COLO829 (cell line): ENCODE data around the gene EFHD1.

Source experiments
- DNase-seq: peaks from one replicate; pipeline ENCODE4 v3.0.0; 2012; ENCODE audit warnings: low spot score

EFHD1 gene, protein sequence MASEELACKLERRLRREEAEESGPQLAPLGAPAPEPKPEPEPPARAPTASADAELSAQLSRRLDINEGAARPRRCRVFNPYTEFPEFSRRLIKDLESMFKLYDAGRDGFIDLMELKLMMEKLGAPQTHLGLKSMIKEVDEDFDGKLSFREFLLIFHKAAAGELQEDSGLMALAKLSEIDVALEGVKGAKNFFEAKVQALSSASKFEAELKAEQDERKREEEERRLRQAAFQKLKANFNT

GRCh38 chr2:232633413-232634205, at the start of gene EFHD1:
Gene EFHD1, plus strand, starts transcription at chr2:232633604. Its CDS starts 101 bp downstream, at chr2:232633705.
- DNase-seq: no peak

- DNase-seq: no peak
Observed at GRCh38 chr2:232584238-232584637, 49.2 kb upstream of the EFHD1 start.

DNA sequence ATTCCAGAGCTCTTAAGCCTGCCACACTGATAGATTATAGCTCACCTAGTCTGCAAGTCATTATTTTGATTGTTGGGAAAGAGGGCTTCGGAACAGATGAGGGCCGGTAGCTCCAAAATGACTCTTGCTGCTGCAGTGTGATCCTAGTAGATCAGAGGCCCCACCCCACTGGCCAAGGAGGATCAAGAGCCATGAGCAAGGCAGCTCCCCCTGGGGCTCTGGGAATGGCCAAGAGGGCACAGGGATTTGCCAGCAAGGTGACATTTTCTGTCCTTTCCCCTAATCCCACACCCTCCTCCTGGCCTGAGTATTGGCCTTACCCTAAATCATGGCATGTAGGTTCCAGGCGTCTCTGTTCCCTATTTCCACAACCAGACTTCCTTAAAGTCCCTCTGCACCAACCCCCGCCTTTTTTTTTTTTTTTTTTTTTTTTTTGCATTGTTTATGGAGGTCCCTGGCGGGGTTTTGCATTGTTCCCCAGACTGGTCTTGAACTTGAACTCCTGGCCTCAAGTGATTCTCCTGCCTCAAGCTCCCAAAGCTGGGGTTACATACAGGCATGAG, 46.4 kb upstream of the EFHD1 start:
- DNase-seq: no peak

DNA sequence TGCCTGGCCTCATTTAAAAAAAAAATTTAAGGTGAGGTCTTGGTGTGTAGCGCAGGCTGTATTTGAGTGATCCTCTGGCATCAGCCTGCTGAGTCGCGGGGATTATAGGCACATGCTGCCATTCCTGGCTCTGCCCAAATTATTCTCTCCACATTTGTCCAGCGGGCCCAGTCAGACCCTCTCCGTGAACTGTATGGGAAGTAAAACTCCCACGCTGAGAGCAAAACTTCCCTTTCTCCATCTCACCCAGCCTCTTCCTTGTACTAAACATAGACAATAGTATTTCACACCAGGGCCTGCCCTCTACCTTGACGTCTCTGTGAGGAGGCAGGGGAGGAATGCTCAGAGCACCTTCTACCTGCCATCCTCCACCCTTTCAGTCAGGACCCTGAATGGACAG, 45.9 kb upstream of the EFHD1 start:
- DNase-seq: no peak

GRCh38 chr2:232588031-232588430, 45.4 kb upstream of the EFHD1 start:
- DNase-seq: no peak

DNA sequence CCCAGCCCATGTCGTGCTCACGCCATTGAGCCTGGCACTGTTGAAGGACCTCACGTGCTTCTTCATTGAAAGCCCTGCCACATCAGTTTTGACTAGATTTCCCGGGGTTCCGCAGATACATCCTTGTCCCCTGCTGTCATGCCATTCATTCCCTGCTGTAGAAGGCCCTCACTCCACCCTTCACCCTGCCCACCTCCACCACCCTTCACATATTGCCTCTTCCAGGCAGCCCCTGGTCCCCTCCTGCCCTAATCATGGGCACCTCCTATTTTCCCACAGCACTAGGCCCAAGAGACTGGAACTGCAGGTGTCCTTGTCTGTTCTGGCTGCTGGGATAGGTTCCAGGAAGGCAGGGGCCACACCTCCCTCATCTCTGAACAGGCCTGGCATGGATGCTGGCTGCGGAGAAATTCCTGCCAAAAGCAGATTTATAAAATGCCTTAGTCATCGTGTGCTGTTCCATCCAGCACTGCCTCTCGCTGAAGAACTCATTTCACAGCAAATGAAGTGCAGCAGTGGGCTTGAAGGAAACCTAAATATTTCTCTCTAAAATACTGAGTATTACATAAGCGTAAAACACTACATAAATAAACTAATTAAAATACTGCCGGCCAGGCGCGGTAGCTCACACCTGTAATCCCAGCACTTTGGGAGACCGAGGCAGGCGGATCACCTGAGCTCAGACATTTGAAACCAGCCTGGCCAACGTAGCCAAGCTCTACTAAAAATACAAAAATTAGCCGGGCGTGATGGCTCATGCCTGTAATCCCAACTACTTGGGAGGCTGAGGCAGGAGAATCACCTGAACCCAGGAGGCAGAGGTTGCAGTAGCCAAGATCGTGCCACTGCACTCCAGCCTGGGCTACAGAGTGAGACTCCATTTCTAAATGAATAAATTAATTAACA, 44.5 kb upstream of the EFHD1 start:
- DNase-seq: no peak

GRCh38 chr2:232592772-232593395, 40.5 kb upstream of the EFHD1 start:
- DNase-seq: peak; percentile 42

- DNase-seq: no peak
Observed at GRCh38 chr2:232593982-232594381, 39.4 kb upstream of the EFHD1 start.

- DNase-seq: no peak
Observed at GRCh38 chr2:232597362-232598079, 35.9 kb upstream of the EFHD1 start.

DNA sequence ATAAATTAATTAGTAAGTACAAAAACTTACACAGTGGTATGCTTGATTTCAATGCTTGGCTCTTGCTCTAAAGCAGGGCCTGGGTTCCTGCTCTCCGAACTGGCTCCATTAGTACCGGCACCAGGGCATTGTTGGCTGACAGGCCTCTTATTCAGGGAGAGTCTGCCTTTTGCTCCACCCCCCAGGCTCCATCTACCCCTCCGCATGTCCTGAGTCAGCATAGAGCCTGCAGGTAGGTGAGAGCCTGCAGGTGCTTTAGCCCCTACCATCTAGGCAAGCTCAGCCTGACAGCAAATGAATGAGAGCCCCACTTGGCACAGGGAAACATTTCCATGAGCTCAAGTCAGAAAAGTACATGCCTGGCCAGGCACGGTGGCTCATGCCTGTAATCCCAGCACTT, 35.1 kb upstream of the EFHD1 start:
- no peak for DNase-seq

- DNase-seq: no peak
Observed at GRCh38 chr2:232600053-232600773, 33.2 kb upstream of the EFHD1 start.

DNA sequence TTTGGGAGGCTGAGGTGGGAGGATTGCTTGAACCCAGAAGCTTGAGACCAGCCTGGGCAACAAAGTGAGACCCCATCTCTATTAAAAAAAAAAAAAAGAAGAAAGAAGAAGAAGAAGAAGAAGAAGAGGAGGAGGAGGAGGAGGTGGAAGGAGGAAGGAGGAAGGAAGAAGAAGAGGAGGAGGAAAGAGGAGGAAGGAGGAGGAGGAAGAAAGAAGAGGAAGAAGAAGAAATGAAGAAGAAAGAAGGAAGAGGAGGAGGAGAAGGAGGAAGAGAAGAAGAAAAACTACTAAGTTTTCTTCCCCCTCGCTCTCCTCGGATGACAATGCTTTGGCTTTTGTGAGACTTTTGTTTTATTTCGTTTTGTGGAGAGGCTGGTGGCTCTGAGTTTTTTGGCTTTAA, 30.1 kb upstream of the EFHD1 start:
- no peak for DNase-seq

GRCh38 chr2:232604535-232604934, 28.9 kb upstream of the EFHD1 start:
- DNase-seq: no peak

DNA sequence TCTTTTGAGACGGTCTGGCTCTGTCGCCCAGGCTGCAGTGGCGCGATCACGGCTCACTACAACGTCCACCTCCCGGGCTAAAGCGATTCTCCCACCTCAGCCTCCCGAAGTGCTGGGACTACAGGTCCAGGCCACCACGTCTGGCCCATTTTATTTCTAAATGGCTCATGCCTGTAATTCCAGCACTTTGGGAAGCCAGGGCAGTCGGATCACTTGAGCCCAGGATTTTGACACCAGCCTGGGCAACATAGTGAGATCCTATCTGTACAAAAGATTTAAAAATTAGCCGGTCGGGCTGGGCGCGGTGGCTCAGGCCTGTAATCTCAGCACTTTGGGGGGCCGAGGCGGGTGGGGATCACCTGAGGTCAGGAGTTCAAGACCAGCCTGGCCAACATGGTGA, 26.4 kb upstream of the EFHD1 start:
- no peak for DNase-seq

DNA sequence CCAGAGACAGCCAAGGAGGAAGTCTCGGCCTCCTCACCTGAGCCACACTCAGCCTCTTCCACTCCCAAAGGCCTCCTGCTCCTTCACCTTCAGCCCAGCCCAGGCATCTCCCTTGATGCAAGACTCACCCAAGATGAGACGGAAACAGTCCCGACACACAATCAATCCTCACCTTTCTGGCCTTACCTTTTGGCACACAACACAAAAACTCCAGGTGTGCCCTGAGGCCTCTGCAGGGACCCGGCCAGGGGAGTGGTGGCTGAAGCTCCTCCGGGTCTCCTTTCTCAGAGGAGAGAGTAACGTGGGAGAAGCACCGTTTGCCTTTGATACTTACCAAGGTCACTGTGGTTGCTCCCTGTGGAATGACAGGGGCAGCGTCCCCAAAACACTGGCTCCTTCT, 23.8 kb upstream of the EFHD1 start:
- DNase-seq: no peak

- no peak for DNase-seq
Observed at GRCh38 chr2:232610081-232610480, 23.3 kb upstream of the EFHD1 start.

- no peak for DNase-seq
Observed at GRCh38 chr2:232611061-232611460, 22.3 kb upstream of the EFHD1 start.

DNA sequence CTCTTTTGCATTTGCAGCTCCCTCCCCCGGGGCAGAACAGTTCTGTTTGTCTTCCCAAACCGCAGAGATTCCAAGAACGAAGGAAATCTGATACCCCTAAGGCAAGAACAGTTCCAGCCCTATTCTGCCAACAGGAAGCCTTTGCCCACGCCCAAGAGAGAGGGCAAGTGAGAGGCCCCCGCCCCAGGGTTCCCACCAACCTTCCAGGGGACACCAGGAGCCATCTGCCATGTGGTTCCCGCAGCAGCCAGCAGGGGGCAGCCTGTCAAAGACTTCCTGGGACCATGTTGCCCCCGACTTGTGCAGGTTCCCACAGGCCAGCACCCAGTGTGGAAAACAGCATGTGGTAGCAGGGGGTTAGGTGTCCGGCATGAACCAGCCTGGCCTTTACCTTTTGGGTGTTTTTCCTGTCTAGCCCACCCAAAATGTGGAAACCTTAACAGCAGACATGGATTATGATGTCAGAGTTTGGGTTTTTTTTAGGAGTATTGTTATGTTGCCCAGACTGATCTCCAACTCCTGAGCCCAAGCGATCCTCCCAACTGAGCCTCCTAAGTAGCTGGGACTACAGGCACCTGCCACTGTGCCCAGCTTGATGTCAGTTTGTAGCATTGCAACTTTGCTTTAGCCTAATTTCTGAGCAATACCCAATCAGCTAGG, 21.7 kb upstream of the EFHD1 start:
- DNase-seq: peak; percentile 86

DNA sequence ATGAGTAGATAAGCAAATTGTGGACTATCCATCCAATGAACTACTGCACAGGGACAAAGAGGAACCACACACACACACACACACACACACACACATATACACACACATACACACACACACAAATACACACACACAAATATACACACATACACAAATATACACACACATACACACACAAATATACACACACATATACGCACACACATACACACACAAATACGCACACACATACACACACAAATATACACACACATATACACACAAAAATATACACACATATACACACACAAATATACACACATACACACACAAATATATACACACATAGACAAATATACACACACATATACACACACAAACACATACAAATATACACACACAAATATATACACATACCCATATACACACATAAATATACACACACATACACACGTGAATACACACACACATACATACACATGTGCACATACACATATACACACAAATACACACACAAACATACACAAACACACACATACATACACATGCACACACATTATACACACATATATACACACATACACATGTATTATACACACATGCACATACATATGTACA, 19.8 kb upstream of the EFHD1 start:
- no peak for DNase-seq

DNA sequence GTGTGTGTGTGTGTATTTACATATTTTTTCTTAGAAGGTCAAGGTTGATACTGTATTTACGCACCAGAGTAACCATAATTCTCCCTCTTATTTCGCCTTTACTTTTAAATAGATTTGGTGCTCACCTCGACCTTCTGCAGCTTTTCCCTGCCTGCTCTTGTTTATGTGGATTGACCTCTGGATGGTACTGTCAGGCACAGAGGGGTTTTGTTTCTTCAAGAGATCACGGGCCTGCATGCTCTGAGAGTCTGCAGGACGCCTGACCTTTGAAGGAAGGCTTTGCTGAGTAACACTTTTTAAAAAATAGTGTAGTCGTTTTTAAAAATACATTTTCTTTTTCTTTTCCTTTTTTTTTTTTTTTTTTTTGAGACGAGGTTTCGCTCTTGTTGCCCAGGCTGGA, 18.1 kb upstream of the EFHD1 start:
- peak; percentile 66 for DNase-seq
